Stromal cell of bone marrow (primary cell): ENCODE results near the gene NUMBL.
"Not testable (repeated sequence)": the region's sequence is repeated elsewhere in the genome, so short reads cannot be mapped to it uniquely, and the experiment has no call there.

Experiments
- DNase-seq: peaks from one replicate; pipeline ENCODE4 v3.0.0-alpha.2; 2012; ENCODE audit warnings: low read depth

The NUMBL gene

DNA sequence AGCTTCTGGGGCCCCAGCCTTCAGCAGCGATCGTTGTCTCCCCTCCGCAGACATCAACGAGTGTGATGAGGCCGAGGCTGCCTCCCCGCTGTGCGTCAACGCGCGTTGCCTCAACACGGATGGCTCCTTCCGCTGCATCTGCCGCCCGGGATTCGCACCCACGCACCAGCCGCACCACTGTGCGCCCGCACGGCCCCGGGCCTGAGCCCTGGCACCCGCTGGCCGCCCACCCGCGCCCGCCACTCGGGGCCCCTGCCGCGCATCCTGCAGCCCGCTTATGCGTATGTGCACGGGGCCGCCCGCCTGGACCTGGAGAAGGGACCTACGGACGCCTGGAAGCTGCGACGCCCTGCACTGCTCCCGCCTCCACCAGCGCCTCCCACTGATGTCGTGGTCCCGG lies 61.1 kb downstream of the NUMBL start:
- DNase-seq: no peak

GRCh38 chr19:40627486-40628279 lies 62.8 kb downstream of the NUMBL start:
- no peak for DNase-seq

DNA sequence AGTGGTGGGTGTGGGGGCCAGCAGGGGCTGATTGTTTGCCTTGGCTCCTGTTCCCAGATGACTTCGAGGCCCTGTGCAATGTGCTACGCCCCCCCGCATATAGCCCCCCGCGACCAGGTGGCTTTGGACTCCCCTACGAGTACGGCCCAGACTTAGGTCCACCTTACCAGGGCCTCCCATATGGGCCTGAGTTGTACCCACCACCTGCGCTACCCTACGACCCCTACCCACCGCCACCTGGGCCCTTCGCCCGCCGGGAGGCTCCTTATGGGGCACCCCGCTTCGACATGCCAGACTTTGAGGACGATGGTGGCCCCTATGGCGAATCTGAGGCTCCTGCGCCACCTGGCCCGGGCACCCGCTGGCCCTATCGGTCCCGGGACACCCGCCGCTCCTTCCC lies 63.5 kb downstream of the NUMBL start:
- DNase-seq: no peak

GRCh38 chr19:40625406-40626120 lies 64.9 kb downstream of the NUMBL start:
- no peak for DNase-seq

- DNase-seq: not testable (repeated sequence)
Measured at GRCh38 chr19:40624369-40625153, 65.9 kb downstream of the NUMBL start.

- no peak for DNase-seq
Measured at GRCh38 chr19:40623403-40624251, 66.8 kb downstream of the NUMBL start.

DNA sequence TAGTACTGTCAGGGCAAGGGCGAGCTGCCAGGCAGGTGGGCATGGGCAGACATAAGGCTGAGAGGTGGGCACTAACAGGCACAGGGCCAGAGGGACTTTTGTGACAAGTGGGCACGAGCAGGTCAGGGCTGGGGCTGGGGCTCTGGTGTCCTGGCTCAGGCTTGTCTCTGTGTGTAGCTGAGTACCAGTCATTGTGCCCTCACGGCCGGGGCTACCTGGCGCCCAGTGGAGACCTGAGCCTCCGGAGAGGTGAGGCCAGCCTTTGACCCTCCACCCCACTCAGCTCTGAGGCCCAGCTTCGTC lies 67.7 kb downstream of the NUMBL start:
- no peak for DNase-seq

GRCh38 chr19:40621966-40622772 lies 68.3 kb downstream of the NUMBL start:
- no peak for DNase-seq

GRCh38 chr19:40621283-40621682 lies 69.2 kb downstream of the NUMBL start:
- DNase-seq: no peak

GRCh38 chr19:40620161-40620485 lies 70.3 kb downstream of the NUMBL start:
- DNase-seq: no peak

GRCh38 chr19:40619333-40620160 lies 70.9 kb downstream of the NUMBL start:
- no peak for DNase-seq

DNA sequence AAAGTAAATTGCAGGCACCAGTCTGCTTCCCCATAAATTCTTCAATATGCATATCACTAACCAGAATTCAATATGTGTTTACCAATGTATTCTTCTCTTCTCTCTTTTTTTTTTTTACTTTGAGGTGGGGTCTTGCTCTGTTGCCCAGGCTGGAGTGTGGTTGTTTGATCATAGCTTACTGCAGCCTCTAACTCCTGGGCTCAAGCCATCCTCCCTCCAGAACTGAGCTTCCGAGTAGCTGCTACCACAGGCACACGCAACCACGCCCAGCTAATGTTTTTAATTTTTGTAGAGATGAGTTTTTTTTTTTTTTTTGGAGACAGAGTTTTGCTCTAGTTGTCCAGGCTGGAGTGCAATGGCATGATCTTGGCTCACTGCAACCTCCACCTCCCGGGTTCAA lies 72.5 kb downstream of the NUMBL start:
- DNase-seq: no peak

DNA sequence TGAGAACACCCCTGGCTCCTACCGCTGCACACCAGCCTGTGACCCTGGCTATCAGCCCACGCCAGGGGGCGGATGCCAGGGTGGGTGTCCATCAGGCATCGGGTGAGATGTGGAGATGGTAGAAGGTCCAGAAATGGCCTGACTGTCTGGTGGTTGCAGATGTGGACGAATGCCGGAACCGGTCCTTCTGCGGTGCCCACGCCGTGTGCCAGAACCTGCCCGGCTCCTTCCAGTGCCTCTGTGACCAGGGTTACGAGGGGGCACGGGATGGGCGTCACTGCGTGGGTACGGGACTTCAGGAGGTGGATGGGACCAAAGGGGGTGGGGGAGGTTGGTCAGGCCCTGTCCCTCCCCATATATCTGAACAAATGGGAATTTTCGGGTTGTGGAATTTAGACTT lies 73.5 kb downstream of the NUMBL start:
- DNase-seq: no peak

- no peak for DNase-seq
Measured at GRCh38 chr19:40616178-40616577, 74.3 kb downstream of the NUMBL start.
